ENCODE data around the gene PUS1. TPM values are rescaled to one million over a fixed set of nuclear protein-coding genes. Genes with fewer than 3 reads are reported as not detected.
"Not testable (repeated sequence)": the region's sequence is repeated elsewhere in the genome, so short reads cannot be mapped to it uniquely, and the experiment has no call there.

PUS1 gene
- total and polyA plus RNA-seq, 2 of the 4 experiments (the other 2 are of a cell fraction) = 14.0 to 36.7 TPM

GRCh38 chr12:131985510-131985875, 56.4 kb downstream of the PUS1 start:
- H3K4me1 ChIP-seq (ENCODE audit: control insufficient read depth, insufficient read depth, low read length); H2BK120ac ChIP-seq (ENCODE audit: low read depth, low read length); H3K14ac ChIP-seq (replicated peaks; ENCODE audit: low read depth, low read length); H3K27ac ChIP-seq (ENCODE audit: insufficient read depth, low read length); H2BK5ac ChIP-seq (ENCODE audit: low read depth, low read length, poor library complexity, severe bottlenecking); H3K4me3 ChIP-seq (ENCODE audit: insufficient read depth, low read depth, low read length); H2BK20ac ChIP-seq (ENCODE audit: low read depth, low read length); DNase-seq; H3K27me3 ChIP-seq (ENCODE audit: control insufficient read depth, insufficient read depth, low read length); H4K91ac ChIP-seq (ENCODE audit: insufficient read depth, low read depth, low read length); H2AFZ ChIP-seq (replicated peaks; ENCODE audit: low read length, poor library complexity); H3K56ac ChIP-seq (ENCODE audit: extremely low read depth, insufficient read depth, low read length); H3K4ac ChIP-seq (ENCODE audit: low read depth, low read length); H3K23ac ChIP-seq (ENCODE audit: low read depth, low read length); POLR2A ChIA-PET (ENCODE audit: unreplicated experiment); H3K9me1 ChIP-seq (ENCODE audit: insufficient read depth, low read length); H2BK15ac ChIP-seq (ENCODE audit: low read depth, low read length); H4K20me1 ChIP-seq (ENCODE audit: insufficient read depth, low read length); H3K4me2 ChIP-seq (ENCODE audit: low read depth, low read length); CTCF ChIA-PET; H3K9ac ChIP-seq (ENCODE audit: low read depth, low read length); H2AK5ac ChIP-seq (ENCODE audit: low read depth, low read length); H3K9me3 ChIP-seq (ENCODE audit: control insufficient read depth, insufficient read depth, low read length); BruUV-seq (replicated peaks); ATAC-seq (ENCODE audit: low read depth); H3K18ac ChIP-seq (ENCODE audit: low read depth, low read length); H4K5ac ChIP-seq (ENCODE audit: low read depth, low read length); H2AK9ac ChIP-seq (replicated peaks; ENCODE audit: low read depth, low read length, poor library complexity); H4K8ac ChIP-seq (ENCODE audit: low read depth in 2 of 2, low read length in 2 of 2); in situ Hi-C loops (cut with MboI; ENCODE audit: low sequenced_read_pairs); intact Hi-C loops (cut with micrococcal nuclease); dilution Hi-C loops (cut with HindIII; ENCODE audit: low sequenced_read_pairs, unreplicated experiment): not testable (repeated sequence)
- peaks cover 59% of the 10 kb centered on the region for H3K36me3 ChIP-seq (ENCODE audit: control insufficient read depth, insufficient read depth, low read length)
- WGBS, 2 experiments (ENCODE audit: extremely low coverage in 2 of 2, insufficient read length in 1 of 2) = no CpG with 5 or more reads among the region's 11 CpGs
- 0 out of 2 replicates have a peak, but pooled peaks have one; percentile 11 for TF ChIP-seq CEBPB (IDR thresholded peaks at IDR 0.05; ENCODE audit: low read depth, low read length)
- H3K79me1 ChIP-seq (ENCODE audit: low read depth in 1 of 2, low read length in 2 of 2) = peaks cover 4 to 28% of the 10 kb centered on the region in 2 experiments; a peak in 2 of 4 replicates

Data from IMR-90 (cell line).